Mucosa of descending colon (tissue), 3 donors: Measurements from ENCODE around the gene FAM131B. TPM values are rescaled to one million over a fixed set of nuclear protein-coding genes. Genes with fewer than 3 reads are reported as not detected.

Experiments
- ATAC-seq: fragments of 200-7000 bp; cut with Tn5 transposase; one replicate; pipeline ENCODE4 v1.9.1; 2020; ENCODE audit warnings: mild to moderate bottlenecking, moderate library complexity
- DNase-seq, 3 donors: peaks; one replicate each; pipeline ENCODE4 v3.0.0-alpha.2; 2020
- H3K36me3 ChIP-seq: fragments of 200-600 bp; one replicate; pipeline ENCODE4 v1.8.0; 2021; ENCODE audit warnings: low read depth, mild to moderate bottlenecking
- H3K4me1 ChIP-seq: fragments of 200-600 bp; one replicate; pipeline ENCODE4 v1.8.0; 2021; ENCODE audit warnings: low read depth, mild to moderate bottlenecking
- H3K4me3 ChIP-seq: fragments of 200-600 bp; one replicate; pipeline ENCODE4 v1.8.0; 2021; ENCODE audit warnings: mild to moderate bottlenecking
- H3K9me3 ChIP-seq: fragments of 200-600 bp; one replicate; pipeline ENCODE4 v1.8.0; 2021; ENCODE audit warnings: mild to moderate bottlenecking
- intact Hi-C, 2 donors: fragments of 100-400 bp; cut with DNase I in 1 of 2; cut with micrococcal nuclease in 1 of 2; formaldehyde crosslinking; loops; one replicate each; pipeline versions ENCODE4 v1.11.0 to v1.11.1; 2022; cut with DNase I, micrococcal nuclease
- total RNA-seq, 3 donors: library from RNA; stranded (reverse); fragmentation: NEBNext Ultra II Directional in 2 of 3; extraction: Animal tissue kit (Norgen Biotek cat#: 25700) in 2 of 3; gene quantifications; one replicate each; pipeline versions ENCODE4 v1.2.1 to v1.2.4, GENCODE V29; 2021 to 2023
- TF ChIP-seq, protein P1 (sequence below): fragments of 200-600 bp; IDR thresholded peaks from one replicate; pipeline ENCODE4 v1.8.0; 2022; ENCODE audit warnings: antibody characterized with exemption, mild to moderate bottlenecking
- donor health status: DM: no; HTN: no; CAD: no; lungs with moderate emphysema.
- donor health status: DM: no; HTN: no; CAD: no.
- donor health status: DM: no; HTN: yes; CAD: no.

The FAM131B gene
- total RNA-seq, 3 donors from 2014 or later = 0.43 to 6.2 (median 1.6) TPM

DNA sequence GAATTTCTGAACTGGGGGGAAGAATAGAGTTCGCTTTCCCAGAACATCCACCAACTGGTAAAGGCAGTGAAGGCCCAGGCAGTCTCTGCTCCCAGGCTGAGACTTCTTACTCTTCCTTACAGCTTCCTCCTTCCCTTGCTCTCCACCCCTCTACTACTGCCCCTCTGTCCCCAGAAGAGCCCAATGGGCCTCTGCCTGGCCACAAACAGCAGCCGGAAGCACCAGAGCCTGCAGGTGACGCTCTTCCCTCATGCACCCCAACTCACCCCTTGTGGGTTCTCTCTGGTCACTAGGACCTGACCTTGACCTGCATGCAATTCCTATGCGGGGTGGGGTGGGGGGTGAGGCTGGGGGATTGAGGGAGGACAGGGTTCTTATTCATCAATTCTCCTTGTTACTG is 16.5 kb downstream of the FAM131B start:
- TF ChIP-seq, protein P1, sequence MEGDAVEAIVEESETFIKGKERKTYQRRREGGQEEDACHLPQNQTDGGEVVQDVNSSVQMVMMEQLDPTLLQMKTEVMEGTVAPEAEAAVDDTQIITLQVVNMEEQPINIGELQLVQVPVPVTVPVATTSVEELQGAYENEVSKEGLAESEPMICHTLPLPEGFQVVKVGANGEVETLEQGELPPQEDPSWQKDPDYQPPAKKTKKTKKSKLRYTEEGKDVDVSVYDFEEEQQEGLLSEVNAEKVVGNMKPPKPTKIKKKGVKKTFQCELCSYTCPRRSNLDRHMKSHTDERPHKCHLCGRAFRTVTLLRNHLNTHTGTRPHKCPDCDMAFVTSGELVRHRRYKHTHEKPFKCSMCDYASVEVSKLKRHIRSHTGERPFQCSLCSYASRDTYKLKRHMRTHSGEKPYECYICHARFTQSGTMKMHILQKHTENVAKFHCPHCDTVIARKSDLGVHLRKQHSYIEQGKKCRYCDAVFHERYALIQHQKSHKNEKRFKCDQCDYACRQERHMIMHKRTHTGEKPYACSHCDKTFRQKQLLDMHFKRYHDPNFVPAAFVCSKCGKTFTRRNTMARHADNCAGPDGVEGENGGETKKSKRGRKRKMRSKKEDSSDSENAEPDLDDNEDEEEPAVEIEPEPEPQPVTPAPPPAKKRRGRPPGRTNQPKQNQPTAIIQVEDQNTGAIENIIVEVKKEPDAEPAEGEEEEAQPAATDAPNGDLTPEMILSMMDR = no peak

GRCh38 chr7:143345428-143345900 is 17.0 kb downstream of the FAM131B start:
- DNase-seq (peak; percentile 76 to 83 (median 76)), ATAC-seq (peak; percentile 99)
- Histone ChIP-seq H3K4me1 (no peaks in the 10 kb centered on the region), H3K36me3 (no peaks in the 10 kb centered on the region), H3K4me3 (no peak overlapping the region), H3K9me3 (no peaks in the 10 kb centered on the region)
- intact Hi-C loops = no loop called here
- TF ChIP-seq, protein P1 = peak; percentile 45

More for the DNA sequence above, 16.5 kb downstream of the FAM131B start:
- Histone ChIP-seq H3K4me1 (no peaks in the 10 kb centered on the region), H3K36me3 (no peaks in the 10 kb centered on the region), H3K4me3 (no peak overlapping the region), H3K9me3 (no peaks in the 10 kb centered on the region)
- DNase-seq (no peak), ATAC-seq (peak; percentile 6)
- intact Hi-C loops = no loop called here

GRCh38 chr7:143343596-143343995 is 18.9 kb downstream of the FAM131B start:
- TF ChIP-seq, protein P1 = no peak
- no peaks in the 10 kb centered on the region for H3K36me3 ChIP-seq
- ATAC-seq (no peak), DNase-seq (no peak)
- no peak overlapping the region for H3K4me3 ChIP-seq
- intact Hi-C loops = no loop called here
- H3K9me3 ChIP-seq = no peaks in the 10 kb centered on the region
- H3K4me1 ChIP-seq = no peaks in the 10 kb centered on the region

DNA sequence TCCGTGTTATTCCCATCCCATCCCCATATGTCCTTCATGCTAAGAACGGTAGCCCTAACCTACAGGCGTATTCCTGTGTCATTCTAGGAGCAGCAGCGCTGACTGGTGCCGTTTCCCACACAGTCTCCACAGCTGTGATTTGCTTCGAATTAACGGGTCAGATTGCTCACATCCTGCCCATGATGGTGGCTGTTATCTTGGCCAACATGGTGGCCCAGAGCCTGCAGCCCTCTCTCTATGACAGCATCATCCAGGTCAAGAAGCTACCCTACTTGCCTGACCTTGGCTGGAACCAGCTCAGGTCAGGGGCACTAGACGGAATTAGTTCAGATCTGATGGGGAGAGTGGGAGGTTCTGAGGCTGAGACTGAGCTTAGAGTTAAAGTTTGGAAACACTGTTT is 20.7 kb downstream of the FAM131B start:
- intact Hi-C loops = no loop called here
- no peak overlapping the region for H3K4me3 ChIP-seq
- no peaks in the 10 kb centered on the region for H3K36me3 ChIP-seq
- H3K9me3 ChIP-seq = no peaks in the 10 kb centered on the region
- DNase-seq (no peak), ATAC-seq (no peak)
- no peaks in the 10 kb centered on the region for H3K4me1 ChIP-seq
- TF ChIP-seq, protein P1 = no peak

- TF ChIP-seq, protein P1 = no peak
- Histone ChIP-seq H3K36me3 (no peaks in the 10 kb centered on the region), H3K4me1 (no peaks in the 10 kb centered on the region), H3K4me3 (no peak overlapping the region), H3K9me3 (no peaks in the 10 kb centered on the region)
- DNase-seq (no peak), ATAC-seq (no peak)
- intact Hi-C loops = no loop called here
Observed at GRCh38 chr7:143337216-143337615, 25.3 kb downstream of the FAM131B start.

- Histone ChIP-seq H3K9me3 (no peaks in the 10 kb centered on the region), H3K4me1 (no peaks in the 10 kb centered on the region), H3K4me3 (no peak overlapping the region), H3K36me3 (no peaks in the 10 kb centered on the region)
- ATAC-seq (no peak), DNase-seq (no peak)
- intact Hi-C loops = no loop called here
- TF ChIP-seq, protein P1 = no peak
Observed at GRCh38 chr7:143334244-143334643, 28.3 kb downstream of the FAM131B start.
